Stimulated activated CD8-positive, alpha-beta memory T cell treated with anti-CD3 and anti-CD28 coated beads, Interleukin-7, amount 100 ng/mL, for 1 hour (primary cell): ENCODE results near the gene KIF2A.

Experiments used
- DNase-seq, 2 donors: peaks; one replicate each; pipeline ENCODE4 v3.0.0-alpha.2; 2020; ENCODE audit warnings: low read depth in 2 of 2

Gene KIF2A

DNA sequence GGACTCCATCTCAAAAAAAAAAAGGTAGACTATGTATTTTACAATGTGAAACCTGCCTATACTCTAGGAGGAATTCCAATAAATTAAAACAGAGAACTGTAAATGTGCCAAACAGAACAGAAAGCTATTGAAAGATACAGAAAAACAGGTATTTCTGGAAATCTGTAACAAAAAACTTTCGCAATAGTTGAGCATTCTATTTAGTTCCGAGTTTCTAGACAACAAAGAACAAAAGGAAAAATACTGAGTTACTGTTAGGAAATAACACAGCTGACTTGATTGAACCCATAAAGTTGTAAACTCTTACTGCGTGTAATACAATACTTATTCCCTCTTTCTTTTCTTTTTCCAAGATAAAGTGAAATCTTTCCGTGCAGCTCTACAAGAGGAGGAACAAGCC, 79.1 kb downstream of the KIF2A start:
- DNase-seq, result no peak

GRCh38 chr5:62385816-62386400, 79.9 kb downstream of the KIF2A start:
- DNase-seq, result no peak

DNA sequence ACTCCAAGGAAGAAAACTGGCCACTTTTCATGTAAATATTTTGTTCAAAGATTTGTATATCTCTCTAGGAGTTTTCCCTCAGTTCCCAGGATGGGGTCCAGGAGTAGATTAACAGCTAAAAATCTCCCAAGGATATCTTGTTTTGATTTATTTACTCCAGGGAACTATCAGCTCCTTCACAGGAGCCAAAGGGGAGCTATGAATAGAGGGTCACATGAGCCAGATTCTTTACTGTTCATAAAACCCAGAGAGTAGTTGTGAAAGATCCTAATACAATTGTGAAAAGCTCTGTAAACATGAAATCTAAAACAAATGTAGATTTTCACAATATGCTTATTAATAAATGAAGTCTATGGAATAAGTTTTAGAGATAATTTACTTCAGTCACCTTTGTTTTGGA, 80.8 kb downstream of the KIF2A start:
- no peak for DNase-seq

- no peak for DNase-seq
Observed at GRCh38 chr5:62395210-62395950, 89.4 kb downstream of the KIF2A start.

DNA sequence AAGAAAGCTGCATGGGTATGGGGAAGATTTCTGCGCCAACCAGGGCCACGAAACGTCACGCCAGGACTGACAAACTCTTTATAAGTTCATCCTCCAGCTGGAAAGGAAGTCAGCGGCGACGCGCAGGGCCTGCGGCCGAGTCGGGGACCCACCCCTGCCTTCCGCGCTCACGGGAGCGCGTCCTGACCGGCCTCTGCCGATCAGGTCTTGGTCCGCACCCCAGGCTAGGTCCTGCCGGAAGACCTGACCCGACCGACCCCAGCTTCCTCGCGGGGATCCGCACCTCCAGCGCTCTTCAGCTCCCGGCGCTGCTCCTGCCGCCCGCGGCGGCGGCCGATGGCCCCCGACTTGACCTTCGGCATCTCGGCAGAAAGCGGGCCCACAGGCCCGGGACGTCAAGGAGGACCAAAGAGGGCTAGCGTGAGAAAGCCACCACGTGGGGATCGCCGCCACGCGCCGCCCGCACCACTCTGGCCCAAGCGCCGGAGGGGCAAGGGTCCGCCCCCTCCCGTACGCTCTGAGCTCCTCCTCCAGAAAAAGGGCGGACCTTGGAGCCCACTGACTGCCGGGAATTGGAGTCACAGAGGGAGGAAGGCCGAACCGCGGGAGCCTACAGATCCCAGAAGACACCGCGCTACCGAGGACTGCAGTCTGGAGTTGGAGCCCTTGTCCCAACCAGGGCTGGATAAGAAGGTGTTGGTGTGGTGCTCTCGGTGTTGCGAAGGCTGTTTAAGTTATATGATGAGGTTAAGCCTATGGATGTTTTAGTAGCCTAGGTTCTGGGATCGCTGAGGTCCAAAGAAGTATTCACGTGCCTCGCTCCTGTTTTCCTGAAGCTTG, 97.6 kb downstream of the KIF2A start, which contains the start of gene DIMT1:
Gene DIMT1, minus strand, starts transcription at position 495 of the 840 bp plus-strand sequence. Its CDS starts 133 bp downstream, at position 362.
- DNase-seq, result peak; percentile 78 to 80

- peak; percentile 98 to 99 for DNase-seq
Observed at GRCh38 chr5:62412549-62413329, 106.7 kb downstream of the KIF2A start, which contains the start of gene IPO11. TSS of gene IPO11 (plus strand) at chr5:62412763. CDS start at chr5:62437280, 24,517 bp downstream.

DNA sequence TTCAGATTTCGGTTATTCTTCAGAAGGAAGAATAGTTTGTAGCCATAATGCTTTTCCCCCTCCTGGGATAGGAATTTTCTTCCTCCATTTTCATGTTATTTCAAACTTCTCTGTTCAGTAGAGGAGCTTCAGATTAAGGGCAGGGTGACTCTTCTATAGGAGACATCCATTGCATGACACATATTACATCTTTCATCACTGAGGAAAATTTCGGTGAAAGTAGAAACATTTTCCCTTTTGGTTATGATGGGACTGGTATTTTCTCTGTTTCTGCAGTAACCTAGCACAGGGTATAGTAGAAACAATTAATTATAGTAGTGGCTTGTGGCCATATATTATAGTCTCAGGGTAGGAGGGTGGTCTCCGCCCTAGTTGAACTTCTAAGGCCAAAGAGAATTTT, 107.7 kb downstream of the KIF2A start:
- no peak for DNase-seq

DNA sequence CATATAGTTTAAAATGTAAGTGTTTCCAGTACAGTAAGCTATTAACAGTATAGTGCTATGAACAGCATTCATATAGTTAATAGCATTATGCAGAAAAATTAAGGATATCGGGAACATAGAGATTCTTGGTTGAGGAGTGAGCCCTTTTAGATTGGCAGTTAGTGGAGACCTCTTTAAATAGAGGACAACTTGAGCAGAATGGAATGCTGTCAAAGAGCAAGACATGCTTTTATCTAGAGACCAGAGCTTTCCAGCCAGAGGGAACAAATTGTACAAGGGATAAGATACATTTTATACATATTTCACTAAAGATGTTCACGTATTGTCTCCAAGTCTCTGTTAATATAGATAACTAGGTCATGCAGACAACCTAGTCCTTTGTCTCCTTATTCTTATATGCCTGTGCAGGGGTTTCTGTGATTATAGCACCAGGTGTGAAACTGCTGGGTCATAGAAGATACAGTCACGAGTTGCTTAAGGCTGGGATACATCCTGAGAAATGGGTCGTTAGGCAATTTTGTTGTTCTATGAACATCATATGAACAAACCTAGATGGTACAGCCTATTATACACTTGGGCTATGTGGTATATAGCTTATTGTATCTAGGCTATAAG, 112.6 kb downstream of the KIF2A start:
- DNase-seq, result no peak

DNA sequence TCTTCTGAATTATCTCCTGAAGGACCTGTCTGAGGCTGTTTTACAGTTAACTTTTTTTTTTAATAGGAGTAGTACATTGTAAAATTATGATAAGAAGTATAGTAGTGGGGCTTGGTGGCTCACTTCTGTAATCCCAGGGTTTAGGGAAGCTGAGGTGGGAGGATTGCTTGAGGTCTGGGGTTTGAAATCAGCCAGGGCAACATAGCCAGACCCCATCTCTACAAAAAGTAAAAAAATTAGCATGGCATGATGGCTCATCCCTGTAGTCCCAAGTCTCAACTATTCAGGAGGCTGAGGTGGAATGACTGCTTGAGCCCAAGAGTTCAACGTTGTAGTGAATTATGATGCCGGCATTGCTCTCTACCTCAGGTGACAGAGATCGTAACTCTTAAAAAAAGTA, 113.6 kb downstream of the KIF2A start:
- no peak for DNase-seq

DNA sequence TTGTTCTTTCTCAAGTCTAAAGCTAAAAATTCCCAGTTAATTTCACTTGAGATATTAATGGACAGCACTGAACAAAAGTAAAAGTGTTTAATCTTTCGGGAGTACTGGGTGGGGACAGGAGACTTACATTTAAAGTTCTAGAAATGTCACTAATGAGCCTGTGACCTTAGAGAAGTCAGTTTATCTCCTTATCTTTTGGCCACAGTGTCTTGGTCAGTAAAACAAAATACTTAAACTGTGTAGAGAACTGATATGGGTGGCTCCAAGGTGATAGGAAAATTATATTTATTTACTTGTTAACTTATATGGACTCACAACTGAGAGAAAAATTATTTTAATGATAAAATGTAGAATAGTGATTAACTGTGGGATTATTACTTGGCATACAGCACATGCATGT, 115.4 kb downstream of the KIF2A start:
- no peak for DNase-seq

GRCh38 chr5:62424763-62425162, 118.8 kb downstream of the KIF2A start:
- DNase-seq, result no peak

- no peak for DNase-seq
Observed at GRCh38 chr5:62431735-62432620, 126.0 kb downstream of the KIF2A start.

- no peak for DNase-seq
Observed at GRCh38 chr5:62432621-62433064, 126.6 kb downstream of the KIF2A start.
